HepG2 (cell line): ENCODE measurements around the gene BCAS3. TPM values are rescaled to one million over a fixed set of nuclear protein-coding genes. Genes with fewer than 3 reads are reported as not detected.
A peak's percentile ranks its signal among the peaks of the same experiment; 100 is the strongest.

Experiments
- ATAC-seq: fragments of 200-7000 bp; cut with Tn5 transposase; 3 replicates; pipeline ENCODE4 v1.9.1; 2020; ENCODE audit warnings: mild to moderate bottlenecking, moderate library complexity
- BruUV-seq: library from RNA; stranded (reverse); fragments of 400-500 nt; replicated peaks from 2 replicates; lab custom pipeline; 2021; lab: Mats Ljungman, UMichigan
- CTCF ChIA-PET: fragments of 300-600 bp; formaldehyde crosslinking; extraction: SDS; loops from one replicate; lab custom pipeline; 2021; ENCODE audit warnings: low total read pairs, inconsistent platforms, low intra/inter-chr PET ratio; lab: Yijun Ruan, JAX
- POLR2A ChIA-PET: fragments of 350-600 bp; sonication (Branson Sonifier 250); formaldehyde crosslinking; loops from one replicate; lab custom pipeline; 2020; ENCODE audit warnings: antibody characterized with exemption, inconsistent platforms; lab: Yijun Ruan, JAX
- DNase-seq: peaks from one replicate; pipeline ENCODE4 v3.0.0-alpha.2; 2015; ENCODE audit warnings: low spot score
- FAIRE-seq: peaks from 3 replicates; lab custom pipeline; 2011; peaks lifted over from hg19 to GRCh38; lab: Jason Lieb, UNC
- H2AFZ ChIP-seq: one replicate; pipeline ENCODE4 v1.6.1; 2011; ENCODE audit warnings: low read length, inconsistent platforms
- H3K27ac ChIP-seq: fragments of 300-600 bp; 3 replicates; pipeline ENCODE4 v1.8.0; 2011; ENCODE audit warnings: mixed run types, mild to moderate bottlenecking, mixed read lengths, low read length, inconsistent platforms; ENCODE audit not compliant: insufficient read depth; ENCODE audit errors: extremely low read length
- H3K27me3 ChIP-seq, 2 experiments: fragments of 200-600 bp in 1 of 2; 2 replicates in 1 of 2; 3 replicates in 1 of 2; pipeline versions ENCODE4 v1.6.0 to v1.8.0; 2011; ENCODE audit warnings: low read length in 2 of 2, mild to moderate bottlenecking in 2 of 2, moderate library complexity in 2 of 2, inconsistent platforms in 1 of 2; ENCODE audit not compliant: insufficient read depth in 2 of 2, control insufficient read depth in 1 of 2
- H3K36me3 ChIP-seq, 2 experiments: fragments of 200-600 bp in 1 of 2; replicated peaks in 1 of 2; 2 replicates in 1 of 2; 3 replicates in 1 of 2; pipeline versions ENCODE4 v1.5.1 to v1.8.0; 2011; ENCODE audit warnings: low read length in 2 of 2, inconsistent platforms in 1 of 2; ENCODE audit not compliant: insufficient read depth in 2 of 2, control insufficient read depth in 1 of 2
- H3K4me1 ChIP-seq: 2 replicates; pipeline ENCODE4 v1.5.1; 2012; ENCODE audit warnings: low read length, inconsistent platforms; ENCODE audit not compliant: insufficient read depth
- H3K4me2 ChIP-seq: 2 replicates; pipeline ENCODE4 v1.6.0; 2011; ENCODE audit warnings: low read depth, low read length, inconsistent platforms
- H3K4me3 ChIP-seq, 3 experiments: fragments of 200-600 bp in 1 of 3; sonication (generic), shearing (Covaris generic) in 1 of 3; replicated peaks in 1 of 3; 2 replicates each; pipeline ENCODE4 v1.5.1; 2011 to 2016; ENCODE audit warnings: low read length in 3 of 3, inconsistent platforms in 2 of 3, low read depth in 2 of 3, mild to moderate bottlenecking in 2 of 3, control low read depth in 1 of 3, mixed read lengths in 1 of 3; ENCODE audit not compliant: insufficient read depth in 1 of 3
- H3K79me2 ChIP-seq: one replicate; pipeline ENCODE4 v1.6.1; 2011; ENCODE audit warnings: low read length, inconsistent platforms; ENCODE audit not compliant: insufficient read depth
- H3K9ac ChIP-seq: 2 replicates; pipeline ENCODE4 v1.6.0; 2011; ENCODE audit warnings: mild to moderate bottlenecking, low read depth, low read length, inconsistent platforms; ENCODE audit not compliant: insufficient read depth
- H3K9me3 ChIP-seq: 2 replicates; pipeline ENCODE4 v1.5.1; 2012; ENCODE audit warnings: mild to moderate bottlenecking, low read length
- H4K20me1 ChIP-seq: 2 replicates; pipeline ENCODE4 v1.6.0; 2011; ENCODE audit warnings: inconsistent platforms, mild to moderate bottlenecking, low read length, moderate library complexity; ENCODE audit not compliant: insufficient read depth
- MIXL1 ChIP-seq: IDR thresholded peaks from 2 replicates; pipeline ENCODE4 v1.6.1; 2016
- RNF2 ChIP-seq: fragments of 450-650 bp; conservative IDR thresholded peaks from 2 replicates; pipeline ENCODE4 v1.6.1; 2016; ENCODE audit warnings: low read depth
- ZNF234 ChIP-seq: sonication (generic); formaldehyde crosslinking; conservative IDR thresholded peaks from 2 replicates; pipeline ENCODE4 v1.5.1; 2020; ENCODE audit warnings: mild to moderate bottlenecking, missing genetic modification reagents
- ZNF280D ChIP-seq: sonication (generic); formaldehyde crosslinking; IDR thresholded peaks from 2 replicates; pipeline ENCODE4 v1.5.1; 2020; ENCODE audit warnings: mild to moderate bottlenecking, missing genetic modification reagents
- ZNF704 ChIP-seq: sonication (generic); formaldehyde crosslinking; IDR thresholded peaks from 2 replicates; pipeline ENCODE4 v1.8.1; 2023; ENCODE audit warnings: mild to moderate bottlenecking, inconsistent platforms, moderate library complexity, missing genetic modification reagents, borderline replicate concordance
- WGBS: methylation state at CpG from one replicate; pipeline ENCODE4 v1.1.6; 2017; ENCODE audit warnings: low lambda C conversion rate; 5-methylcytosine and 5-hydroxymethylcytosine counted together
- in situ Hi-C: cut with HindIII; loops from 2 replicates; pipeline ENCODE4 v1.10.0; 2017; ENCODE audit warnings: low pct_unique_long_range_greater_than_20kb; ENCODE audit not compliant: extremely low pct_ligation_motif_present
- intact Hi-C: fragments of 100-400 bp; cut with micrococcal nuclease; formaldehyde crosslinking; loops from one replicate; pipeline ENCODE4 v1.10.0; 2022; ENCODE audit not compliant: unreplicated experiment
- polyA plus RNA-seq, 8 experiments: library from polyadenylated mRNA; depleted of rRNA in 3 of 8; stranded (reverse) in 7 of 8; unstranded in 1 of 8; fragments of >200 nt; fragmentation: Illumina TruSeq in 4 of 8; extraction: Trizol in 4 of 8; gene quantifications; 2 replicates each; pipeline versions ENCODE4 v1.2.1 to v1.2.3, GENCODE V29; 2011 to 2016; ENCODE audit warnings: low read depth in 4 of 8, missing spikeins in 1 of 8, mixed read lengths in 1 of 8; ENCODE audit not compliant: insufficient read depth in 1 of 8
- total RNA-seq, 5 experiments: library from RNA; depleted of rRNA; stranded (reverse); fragments of >200 nt; fragmentation: Illumina TruSeq; extraction: Trizol; gene quantifications; 2 replicates each; pipeline ENCODE4 v1.2.3, GENCODE V29; 2016; ENCODE audit warnings: low read depth in 1 of 5

BCAS3 gene
- total and polyA plus RNA-seq, 2 of the 13 experiments (the other 11 are each of a cell fraction or from before 2014, with no cell fraction given): 10.7 to 11.2 TPM

- TF ChIP-seq ZNF704 (no peak), MIXL1 (CRISPR knock-in tag) (no peak), ZNF234 (CRISPR knock-in tag) (peak; percentile 97), RNF2 (no peak), ZNF280D (peak; percentile 39; the same call in 1 of the 2 replicates)
- TF ChIP-seq, all 625 proteins: peak for 2
- H3K4me1 ChIP-seq: peaks cover 13% of the 10 kb centered on the region
- FAIRE-seq: no peak
- no peak overlapping the region for H3K4me3 ChIP-seq
- no peaks in the 10 kb centered on the region for H4K20me1 ChIP-seq
- H3K4me2 ChIP-seq: no peak overlapping the region
- ChIA-PET CTCF (no interaction called here), POLR2A (no interaction called here)
- intact Hi-C loops: no loop called here
- no peak overlapping the region for H2AFZ ChIP-seq
- H3K9me3 ChIP-seq: peaks cover 7% of the 10 kb centered on the region
- ATAC-seq: no peak; the same call in 2 of the 3 replicates
- in situ Hi-C loops: no loop called here
- H3K27me3 ChIP-seq: no peaks in the 10 kb centered on the region
- H3K27ac ChIP-seq: no peak overlapping the region
- H3K79me2 ChIP-seq: no peaks in the 10 kb centered on the region
- H3K9ac ChIP-seq: no peak overlapping the region
- 93% methylated on average over 3 of the region's 3 CpGs for WGBS
- no peak for DNase-seq
- H3K36me3 ChIP-seq: no peaks in the 10 kb centered on the region
- BruUV-seq: no TSS peak
These were observed 282.9 kb downstream of the BCAS3 start for GRCh38 chr17:60960398-60961065.
